Stimulated activated CD4-positive, alpha-beta T cell treated with anti-CD3 and anti-CD28 coated beads, Interleukin-1b, Interleukin-23, amount 100 ng/mL, for 24 hours (primary cell): ENCODE results near the gene RBM17.
"Not testable (repeated sequence)": the region's sequence is repeated elsewhere in the genome, so short reads cannot be mapped to it uniquely, and the experiment has no call there.

Experiments used
- DNase-seq, 4 experiments: peaks; one replicate each; pipeline ENCODE4 v3.0.0-alpha.2; 2020; ENCODE audit warnings: low read depth in 4 of 4, low spot score in 1 of 4

Gene RBM17

DNA sequence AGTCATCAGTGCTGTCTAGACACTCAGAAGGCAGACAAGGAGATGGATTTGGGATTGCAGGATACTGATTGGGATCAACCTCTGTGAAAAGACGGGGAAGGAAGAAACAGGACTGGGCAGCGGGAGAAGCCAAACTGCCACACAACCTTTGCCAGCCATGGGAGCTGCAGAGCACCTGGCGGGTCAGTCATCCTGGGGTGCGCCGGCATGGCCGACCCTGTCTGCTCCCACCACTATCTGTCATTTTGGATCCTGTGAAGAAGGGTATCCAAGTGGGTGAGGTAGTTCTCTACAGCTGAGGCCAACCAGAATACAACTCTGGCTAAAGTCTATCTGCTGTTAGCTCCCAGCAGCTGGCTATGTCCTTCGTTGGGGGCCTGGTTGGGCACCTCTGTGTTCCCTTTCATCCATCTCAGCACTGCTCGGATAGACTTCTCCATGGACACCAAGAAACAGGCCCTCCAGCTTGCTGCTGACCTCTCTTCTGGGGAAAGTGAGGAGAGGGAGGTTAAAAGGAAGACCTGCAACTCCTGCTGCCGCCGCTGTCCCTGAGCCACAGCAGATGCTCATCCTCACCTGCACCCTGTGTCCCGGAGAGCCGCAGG lies 11.7 kb upstream of the RBM17 start:
- DNase-seq: no peak

DNA sequence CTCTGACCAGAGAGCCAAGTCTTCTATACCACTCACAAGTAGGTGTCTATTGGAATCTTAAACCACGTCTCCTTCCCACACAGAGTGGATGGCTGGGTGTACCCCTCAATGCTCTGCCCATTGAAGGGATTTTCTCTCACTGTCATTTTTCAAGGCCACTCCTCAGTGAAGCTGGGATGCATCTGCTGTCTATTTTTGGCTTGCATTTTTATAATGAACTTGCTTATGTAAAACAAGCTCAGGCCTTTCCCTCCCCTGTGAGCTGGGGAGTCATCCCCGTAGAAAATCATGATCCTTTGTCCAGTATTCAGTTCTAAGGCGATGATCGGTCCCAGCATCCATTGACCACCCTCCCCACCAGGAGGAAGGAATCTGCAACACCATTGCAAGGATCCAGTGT lies 9.8 kb upstream of the RBM17 start:
- no peak for DNase-seq

DNA sequence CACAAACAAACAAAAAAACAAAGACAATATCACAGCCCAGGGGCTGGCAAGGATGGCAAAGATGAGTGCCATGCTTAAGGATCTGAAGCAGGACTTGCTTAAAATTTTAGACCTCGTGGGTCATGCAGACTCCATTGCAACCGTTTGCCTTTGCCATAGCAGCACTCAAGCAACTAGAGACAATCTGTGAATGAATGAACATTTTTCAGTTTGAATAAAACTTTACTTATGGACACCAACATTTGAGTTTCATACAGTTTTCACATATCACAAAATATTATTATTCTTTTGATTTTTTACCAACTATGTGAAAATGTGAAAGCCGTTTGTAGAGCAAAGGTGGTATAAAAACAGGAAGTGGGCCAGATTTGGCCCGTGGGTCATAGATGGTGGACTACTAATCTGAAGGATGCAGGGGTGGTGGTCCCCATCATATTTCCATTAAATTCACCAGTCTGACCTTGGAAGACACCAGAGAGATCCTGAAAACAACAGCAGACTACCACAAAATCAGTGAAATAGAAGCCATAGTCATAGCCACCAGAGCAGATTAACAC lies 8.3 kb upstream of the RBM17 start:
- DNase-seq: no peak

DNA sequence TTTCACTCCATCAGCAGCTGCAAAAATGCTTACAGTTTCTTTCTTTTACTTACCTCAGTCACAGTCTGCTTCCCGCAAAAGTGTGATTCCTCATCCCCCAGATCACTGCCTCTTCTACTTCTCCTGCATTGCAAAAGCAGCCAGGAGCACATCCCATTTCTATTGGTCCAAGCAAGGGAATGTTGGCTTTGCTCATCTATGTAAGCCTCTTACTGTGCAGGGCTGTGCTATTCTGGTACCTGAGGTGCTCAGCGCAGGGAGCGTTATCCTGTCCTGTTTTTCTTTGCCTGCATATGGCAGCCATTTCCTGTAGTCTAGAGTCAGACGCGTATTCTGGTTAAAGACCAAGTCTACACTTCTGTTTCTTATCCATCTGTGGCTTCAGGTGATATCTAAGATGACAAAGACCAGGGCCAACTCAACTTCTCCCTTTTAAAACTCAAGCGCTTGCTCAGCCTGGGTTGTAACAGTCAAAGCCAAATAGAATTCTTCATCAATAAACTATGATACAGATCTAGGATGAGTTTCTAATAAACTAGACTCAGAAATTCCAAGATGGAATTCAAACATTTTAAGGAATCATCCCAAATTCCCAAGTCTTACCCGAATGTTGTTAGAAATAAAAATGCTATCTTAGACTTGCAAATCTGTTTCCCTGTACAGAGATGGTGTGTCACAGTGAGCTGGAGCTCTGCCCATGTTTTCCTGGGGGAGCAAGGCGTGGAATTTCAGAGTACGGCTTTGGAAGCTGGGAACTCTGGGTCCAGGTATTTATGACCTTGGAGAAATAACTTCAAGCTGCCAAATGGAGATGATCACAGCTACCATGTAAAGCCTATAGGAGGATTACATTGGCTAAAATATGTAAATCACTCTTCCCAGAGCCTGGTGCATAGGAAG lies 6.1 kb upstream of the RBM17 start:
- no peak for DNase-seq

DNA sequence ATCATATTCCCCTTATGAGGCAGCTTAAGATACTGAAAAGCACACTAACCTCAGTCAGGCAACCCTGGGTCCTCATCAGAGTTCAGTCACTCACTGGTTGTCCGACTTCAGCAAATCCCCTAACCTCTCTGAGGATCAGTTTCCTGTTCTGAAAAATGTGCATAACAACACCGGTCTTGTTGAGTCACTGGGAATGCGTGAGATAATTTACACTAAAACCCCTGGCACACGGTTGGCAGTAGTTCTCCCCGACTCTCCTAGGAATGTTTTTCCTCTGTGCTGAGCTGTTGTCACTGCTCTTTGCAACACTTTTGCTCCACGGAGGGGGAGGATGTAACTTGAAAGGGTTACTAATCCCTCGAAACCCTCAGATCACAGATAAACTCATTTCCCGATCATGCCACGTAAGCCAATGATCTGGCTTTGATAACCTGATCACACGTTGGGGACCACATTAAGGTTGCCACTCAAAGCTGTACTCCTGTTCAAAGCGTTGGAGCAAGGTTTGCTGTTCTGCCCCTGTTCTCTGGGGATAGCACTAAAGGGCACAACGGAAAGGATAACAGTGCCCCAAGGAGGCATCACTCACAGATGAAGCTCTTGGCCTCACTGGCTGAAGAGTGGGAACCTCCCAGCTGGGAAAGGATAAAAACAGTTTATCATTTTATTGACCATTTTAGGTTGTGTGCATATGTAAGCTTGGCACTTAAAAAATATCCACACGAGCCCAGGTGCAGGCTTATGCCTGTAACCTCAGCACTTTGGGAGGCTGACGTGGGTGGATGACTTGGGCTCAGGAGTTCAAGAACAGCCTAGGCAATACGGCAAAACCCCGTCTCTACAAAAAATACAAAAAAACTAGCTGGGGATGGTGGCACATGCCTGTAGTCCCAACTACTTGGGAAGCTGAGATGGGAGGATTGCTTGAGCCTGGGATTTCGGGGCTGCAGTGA lies 5.0 kb upstream of the RBM17 start:
- DNase-seq: peak in 2 of 4 experiments; percentile 53 to 69

DNA sequence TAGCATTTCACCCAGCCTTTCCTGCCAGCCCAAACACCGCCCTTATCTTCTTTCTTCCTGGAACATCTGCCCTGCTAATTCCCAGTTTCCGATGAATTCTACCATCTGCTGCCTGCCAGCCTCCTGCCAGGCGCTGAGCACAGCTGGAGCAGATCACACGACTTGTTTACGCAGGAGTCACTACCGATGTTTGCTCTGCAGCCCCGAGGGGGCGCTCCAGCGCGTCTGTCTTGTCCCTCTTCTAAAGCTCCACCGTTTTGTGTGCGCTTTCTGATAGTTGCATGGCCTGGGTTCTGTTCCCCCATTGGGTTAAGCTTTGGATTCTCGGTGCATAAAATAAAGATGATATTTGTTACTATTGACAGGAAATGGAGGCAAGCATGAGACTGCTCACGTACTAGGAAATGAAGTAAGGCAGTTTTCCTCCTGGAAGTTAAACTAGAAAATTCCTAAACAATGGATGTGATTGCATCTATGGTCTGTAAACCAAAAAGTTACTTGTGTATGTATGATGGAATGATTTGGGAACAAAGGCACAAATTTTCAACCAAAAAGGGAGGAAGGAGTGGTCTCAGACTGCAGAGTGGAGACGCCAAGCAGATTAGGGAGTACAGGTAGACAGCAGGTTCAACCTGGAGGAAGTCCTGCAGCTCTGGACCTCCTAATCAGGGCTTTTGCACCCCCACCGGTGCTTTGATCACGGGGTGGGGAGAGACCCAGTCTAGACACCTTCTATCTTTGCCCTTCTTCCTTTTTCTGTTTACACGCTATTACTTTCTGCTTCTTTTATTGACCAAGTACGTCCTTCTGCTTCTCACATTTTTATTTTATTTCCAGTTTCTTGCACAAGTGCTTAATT lies 2.2 kb upstream of the RBM17 start:
- peak; percentile 60 to 85 (median 80) for DNase-seq

DNA sequence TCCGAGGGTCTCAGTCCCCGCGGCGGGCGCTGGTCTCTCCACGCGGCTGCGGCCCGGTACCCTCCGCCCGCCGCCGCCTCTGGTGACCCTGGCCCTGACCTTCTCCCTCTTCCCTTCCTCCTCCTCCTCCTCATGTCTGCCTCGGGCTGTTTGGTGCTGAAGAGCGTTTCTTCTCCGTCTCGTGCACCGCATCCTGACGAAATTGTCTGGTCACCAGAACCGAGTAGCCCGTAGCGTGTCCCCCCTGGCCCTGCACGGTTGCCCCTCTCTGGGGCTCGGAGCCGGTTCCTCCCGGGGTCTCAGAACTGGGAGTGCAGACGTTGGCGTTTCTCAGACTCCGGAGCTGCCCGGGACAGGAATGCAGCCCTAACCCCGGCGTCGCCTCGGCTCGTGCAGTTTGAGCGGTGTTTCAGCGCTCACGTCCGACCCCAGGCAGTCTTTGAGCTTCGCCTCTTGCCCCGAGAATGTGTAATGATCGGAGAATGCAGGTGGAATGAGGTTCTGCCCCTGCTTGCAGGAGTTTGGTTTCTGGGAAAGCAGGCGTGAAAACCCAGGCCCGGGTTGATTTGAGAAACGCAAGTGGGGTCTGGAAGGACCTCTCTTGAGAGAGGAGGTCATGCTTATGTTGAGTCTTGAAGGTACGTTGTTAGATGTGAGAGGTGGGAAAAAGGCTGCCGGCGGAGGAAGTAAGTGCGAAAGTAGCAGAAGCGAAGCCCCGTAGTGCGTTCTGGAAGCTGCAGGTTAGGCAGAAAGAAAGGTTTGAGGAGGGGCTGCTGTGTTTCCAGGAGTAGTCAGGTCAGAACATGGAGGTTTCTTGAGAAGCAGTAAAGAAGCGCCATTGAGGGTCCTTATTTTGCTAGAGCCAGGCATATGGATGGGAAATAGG lies 743 bp downstream of the RBM17 start:
- no peak for DNase-seq

DNA sequence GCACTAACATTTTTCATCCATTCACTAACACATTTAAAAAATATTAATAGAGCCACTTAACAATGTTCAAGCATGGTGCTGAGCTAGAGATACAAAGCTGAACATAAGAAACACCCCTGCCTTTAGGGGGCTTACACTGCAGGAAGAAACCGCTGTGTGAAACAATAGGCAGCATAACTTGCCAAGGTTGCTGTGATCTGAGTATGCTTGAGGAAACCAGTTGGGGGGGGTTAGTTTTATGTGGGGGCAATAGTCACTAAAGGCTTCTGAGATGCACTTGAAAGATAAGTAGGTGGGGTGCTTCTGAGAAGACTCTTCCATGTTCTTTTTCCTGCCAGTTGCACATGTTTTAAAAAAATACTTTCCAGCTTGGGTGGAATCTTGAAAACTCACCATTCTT lies 2.8 kb downstream of the RBM17 start:
- no peak for DNase-seq

DNA sequence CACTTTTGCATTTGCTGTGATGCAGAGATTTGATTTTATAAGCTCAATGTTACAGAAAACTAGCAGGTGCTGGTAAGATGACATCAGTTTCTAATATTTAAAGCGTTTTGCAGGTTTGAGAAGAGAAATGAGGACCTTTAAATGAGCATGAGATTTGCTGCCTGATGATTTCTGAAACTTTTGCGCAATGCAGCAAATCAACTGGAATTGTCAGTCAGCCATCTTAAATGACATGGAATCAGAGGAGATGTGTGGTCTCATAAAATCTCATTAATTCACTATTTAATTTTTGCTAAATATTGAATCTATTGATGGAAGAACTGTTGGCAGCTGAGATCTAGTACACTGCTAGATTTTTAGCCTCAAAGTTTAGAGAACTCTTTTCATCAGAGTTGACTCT lies 3.9 kb downstream of the RBM17 start:
- DNase-seq: no peak

DNA sequence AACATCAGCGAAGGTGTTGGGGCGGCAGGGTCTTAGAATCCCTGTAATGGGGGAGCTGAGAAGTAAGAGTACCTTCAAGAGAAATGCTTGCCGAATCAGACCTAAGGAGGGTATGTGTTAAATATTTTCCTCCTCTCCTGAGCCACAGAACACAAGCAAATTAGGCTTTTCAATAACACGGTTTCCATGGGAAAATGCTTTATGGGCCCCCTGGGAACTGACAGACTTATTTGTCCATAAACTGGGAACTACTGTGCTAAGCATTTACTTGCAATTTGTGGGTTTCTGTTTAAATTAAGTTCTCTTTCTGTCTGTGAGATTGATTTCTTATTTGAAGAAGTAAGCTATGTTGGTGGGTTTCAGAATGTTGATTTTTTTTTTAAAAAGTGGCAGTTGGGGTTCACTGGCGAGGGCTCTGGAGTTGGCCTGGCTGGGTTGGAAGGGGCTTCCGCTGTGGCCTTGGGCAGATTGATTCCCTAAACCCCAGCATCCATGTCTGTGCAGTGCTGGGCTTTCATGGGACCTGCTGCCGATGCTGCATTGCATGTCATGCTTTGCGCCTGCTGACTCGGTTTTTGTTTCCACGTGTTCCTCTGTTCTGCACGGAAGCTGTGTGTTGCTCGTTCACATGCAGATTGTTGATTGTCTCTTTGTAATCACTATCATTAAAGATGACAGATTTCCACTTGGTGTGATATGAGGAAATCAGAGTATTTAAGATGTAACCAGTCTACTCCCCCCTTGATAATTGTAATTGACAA lies 7.2 kb downstream of the RBM17 start:
- DNase-seq: no peak

DNA sequence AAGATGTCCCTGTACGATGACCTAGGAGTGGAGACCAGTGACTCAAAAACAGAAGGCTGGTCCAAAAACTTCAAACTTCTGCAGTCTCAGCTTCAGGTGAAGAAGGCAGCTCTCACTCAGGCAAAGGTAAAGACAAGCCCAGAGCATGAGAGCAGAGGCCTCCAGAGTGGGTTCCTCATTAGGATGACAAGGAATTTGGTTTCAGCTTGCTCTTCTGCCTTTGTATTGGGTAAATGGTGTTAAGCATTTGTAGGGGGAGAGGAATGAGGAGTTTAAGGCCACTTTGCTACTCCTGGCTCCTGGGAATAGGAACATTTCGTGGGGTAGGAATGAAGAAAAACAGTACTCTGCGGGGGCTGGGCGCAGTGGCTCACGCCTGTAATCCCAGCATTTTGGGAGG lies 8.2 kb downstream of the RBM17 start:
- no peak for DNase-seq

DNA sequence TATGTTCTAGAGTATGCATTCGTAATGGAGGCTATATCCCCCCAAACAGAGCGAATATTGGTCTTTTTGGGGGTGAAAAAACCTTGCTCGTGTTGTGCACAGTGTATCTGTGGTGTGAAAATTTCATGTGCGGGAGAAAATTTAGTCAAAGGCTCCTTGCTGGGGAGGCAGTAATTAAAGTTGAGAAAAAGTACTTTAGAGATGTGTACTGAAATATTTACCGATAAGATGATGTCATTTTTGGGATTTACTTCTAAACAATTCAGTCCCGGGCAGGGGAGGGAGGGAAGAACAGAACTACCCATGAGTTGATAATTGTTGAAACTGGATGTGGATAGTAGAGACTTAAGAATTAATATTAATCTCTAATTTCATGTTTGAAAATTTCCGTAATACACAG lies 9.3 kb downstream of the RBM17 start:
- no peak for DNase-seq

DNA sequence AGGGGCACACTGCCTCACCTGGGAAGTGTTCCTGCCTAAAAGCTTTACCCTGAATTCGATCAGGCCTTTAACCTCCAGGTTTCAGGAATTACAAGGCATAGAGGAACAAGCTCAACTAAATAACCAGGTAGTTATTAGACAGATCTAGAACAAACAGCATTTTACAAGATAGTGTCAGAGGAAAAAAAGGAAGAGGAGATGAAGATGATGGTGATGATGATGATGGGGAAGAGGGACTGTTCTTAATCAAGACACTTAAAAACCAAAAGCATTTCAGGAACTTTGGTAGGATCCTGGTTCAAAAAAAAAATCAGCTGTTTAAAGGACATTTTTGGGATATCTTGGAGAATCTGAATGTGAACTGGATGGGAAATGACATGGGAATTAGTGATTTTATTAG lies 11.5 kb downstream of the RBM17 start:
- no peak for DNase-seq

DNA sequence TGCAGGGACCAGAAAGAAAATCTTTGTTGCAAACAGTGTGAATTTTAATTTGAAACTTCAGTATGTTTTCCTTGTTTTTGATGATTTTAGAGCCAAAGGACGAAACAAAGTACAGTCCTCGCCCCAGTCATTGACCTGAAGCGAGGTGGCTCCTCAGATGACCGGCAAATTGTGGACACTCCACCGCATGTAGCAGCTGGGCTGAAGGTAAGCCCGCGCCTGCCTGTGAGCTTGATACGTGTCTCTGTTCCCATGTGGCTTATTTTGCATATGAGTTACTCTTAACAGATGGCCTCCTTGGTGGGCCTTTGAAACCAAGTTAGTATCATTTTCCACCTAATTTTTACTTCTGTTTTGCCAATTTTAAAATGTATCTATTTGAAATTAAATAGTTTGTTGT lies 12.3 kb downstream of the RBM17 start:
- DNase-seq: no peak

DNA sequence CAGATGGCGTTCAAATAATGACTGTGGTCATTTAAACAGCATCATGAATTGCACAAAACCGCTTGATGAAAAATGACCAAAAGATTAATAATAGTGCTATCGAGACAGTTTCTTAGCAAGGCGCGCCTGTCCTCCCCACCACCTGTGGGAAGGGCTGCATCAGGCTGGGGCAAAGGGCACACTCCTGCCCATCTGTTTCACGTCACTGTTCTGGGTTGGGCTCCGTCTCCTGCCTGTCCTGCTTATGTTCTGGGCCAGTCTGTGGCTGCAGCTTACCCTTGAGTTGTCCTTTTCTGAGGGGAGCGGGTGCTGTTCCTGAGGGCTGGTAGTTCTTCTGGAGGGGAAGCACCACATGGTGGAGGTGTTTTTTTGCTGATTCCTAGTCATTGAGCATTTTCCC lies 13.3 kb downstream of the RBM17 start:
- DNase-seq: no peak

DNA sequence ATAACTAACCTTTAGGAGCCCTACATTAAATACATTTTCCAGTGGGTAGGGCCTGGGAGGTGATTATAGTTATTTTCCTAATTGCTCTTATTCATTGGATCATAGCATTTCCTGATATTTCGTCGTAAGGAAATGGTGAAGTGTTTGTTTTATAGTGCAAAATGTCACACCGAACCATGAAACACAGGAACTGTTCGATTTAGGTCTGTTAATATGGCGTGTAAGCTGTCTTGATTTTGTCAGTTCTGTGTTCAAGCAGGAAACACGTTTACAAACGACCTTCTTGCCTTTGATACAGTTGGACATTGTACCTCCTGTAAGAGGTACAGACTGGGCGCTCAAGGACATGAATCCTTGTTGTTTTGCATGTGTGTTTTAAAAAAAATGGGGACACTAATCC lies 14.8 kb downstream of the RBM17 start:
- no peak for DNase-seq

DNA sequence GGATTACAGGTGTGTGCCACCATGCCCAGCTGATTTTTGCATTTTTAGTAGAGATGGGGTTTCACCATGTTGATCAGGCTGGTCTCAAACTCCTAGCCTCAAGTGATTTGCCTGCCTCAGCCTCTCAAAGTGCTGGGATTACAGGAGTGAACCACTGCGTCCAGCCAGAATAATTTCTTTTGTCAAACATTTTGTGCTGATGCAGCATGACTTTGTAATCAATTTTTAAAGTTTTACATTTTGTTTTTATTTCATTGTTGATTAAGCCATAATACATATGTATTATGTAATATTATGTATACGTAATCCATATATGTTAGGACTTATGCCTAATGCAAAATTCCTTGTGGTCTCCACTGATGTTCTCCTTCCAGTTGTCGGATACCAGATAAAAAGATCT lies 18.8 kb downstream of the RBM17 start:
- DNase-seq: not testable (repeated sequence)

DNA sequence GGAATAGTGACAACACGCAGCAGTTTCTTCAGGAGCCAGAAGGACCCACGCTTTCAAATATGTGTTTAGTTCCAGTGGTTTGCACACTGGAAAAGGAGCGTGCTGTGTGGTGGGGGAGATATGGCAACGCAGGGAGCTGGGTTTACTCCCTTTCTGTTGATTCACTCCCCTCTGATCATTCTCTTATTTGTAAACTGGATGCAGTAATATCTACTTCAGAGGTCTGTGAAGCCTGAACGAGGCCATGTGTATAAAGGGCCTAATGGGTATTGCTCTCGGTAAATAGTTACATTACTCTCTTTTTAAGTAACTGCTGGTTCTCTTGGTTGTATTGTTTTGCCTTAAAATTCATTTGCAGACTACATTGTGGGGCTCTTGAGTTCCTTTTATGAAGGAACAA lies 19.2 kb downstream of the RBM17 start:
- no peak for DNase-seq
